ENCODE data around the gene RPS6KA3. TPM values are rescaled to one million over a fixed set of nuclear protein-coding genes. Genes with fewer than 3 reads are reported as not detected.

The RPS6KA3 gene
- total RNA-seq, 1 donor from 2014 or later = 21.8 TPM

GRCh38 chrX:20309806-20310205 lies 43.1 kb upstream of the RPS6KA3 start:
- no peaks in the 10 kb centered on the region for H3K27me3 Mint-ChIP-seq (ENCODE audit: unreplicated experiment)
- H3K27ac Mint-ChIP-seq (ENCODE audit: unreplicated experiment) = no peak overlapping the region

GRCh38 chrX:20306668-20307067 lies 40.0 kb upstream of the RPS6KA3 start:
- Mint-ChIP-seq H3K27me3 (ENCODE audit: unreplicated experiment) (no peaks in the 10 kb centered on the region), H3K4me1 (ENCODE audit: unreplicated experiment) (peaks cover 8% of the 10 kb centered on the region), H3K27ac (ENCODE audit: unreplicated experiment) (no peak overlapping the region), H3K9me3 (ENCODE audit: unreplicated experiment) (peaks cover 15% of the 10 kb centered on the region), H3K4me3 (ENCODE audit: unreplicated experiment) (no peak overlapping the region), H3K36me3 (ENCODE audit: unreplicated experiment) (no peaks in the 10 kb centered on the region)
- no peak for TF ChIP-seq CTCF (IDR thresholded peaks at IDR 0.05)
- no peak for DNase-seq (ENCODE audit: extremely low spot score, unreplicated experiment)

More at GRCh38 chrX:20309806-20310205, 43.1 kb upstream of the RPS6KA3 start:
- TF ChIP-seq CTCF (IDR thresholded peaks at IDR 0.05) = no peak
- Mint-ChIP-seq H3K36me3 (ENCODE audit: unreplicated experiment) (no peaks in the 10 kb centered on the region), H3K4me1 (ENCODE audit: unreplicated experiment) (peaks cover 8% of the 10 kb centered on the region), H3K4me3 (ENCODE audit: unreplicated experiment) (no peak overlapping the region), H3K9me3 (ENCODE audit: unreplicated experiment) (peaks cover 21% of the 10 kb centered on the region)
- no peak for DNase-seq (ENCODE audit: extremely low spot score, unreplicated experiment)

DNA sequence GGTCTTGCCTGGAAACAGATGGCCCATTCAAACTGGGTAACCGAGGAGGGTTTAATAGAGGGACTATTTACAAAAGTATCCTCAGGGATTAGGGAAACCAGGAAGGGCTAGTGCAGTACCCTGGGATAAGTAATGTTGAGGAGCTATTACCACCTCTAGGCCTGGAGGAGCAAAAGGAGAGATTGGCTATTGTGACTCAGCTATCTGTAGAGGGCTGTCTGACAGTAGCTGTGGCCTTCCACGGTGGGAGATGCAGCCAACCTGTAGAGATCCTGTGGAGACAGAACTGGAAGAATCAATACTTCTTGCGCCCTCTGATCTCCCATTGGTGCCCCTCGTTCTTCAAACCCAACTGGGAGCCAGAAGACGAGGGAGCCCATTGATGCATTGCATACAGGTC lies 34.1 kb upstream of the RPS6KA3 start:
- Mint-ChIP-seq H3K4me1 (ENCODE audit: unreplicated experiment) (no peaks in the 10 kb centered on the region), H3K27me3 (ENCODE audit: unreplicated experiment) (peaks cover 8% of the 10 kb centered on the region), H3K36me3 (ENCODE audit: unreplicated experiment) (no peaks in the 10 kb centered on the region), H3K9me3 (ENCODE audit: unreplicated experiment) (no peaks in the 10 kb centered on the region), H3K27ac (ENCODE audit: unreplicated experiment) (no peak overlapping the region), H3K4me3 (ENCODE audit: unreplicated experiment) (no peak overlapping the region)
- DNase-seq (ENCODE audit: extremely low spot score, unreplicated experiment) = no peak
- no peak for TF ChIP-seq CTCF (IDR thresholded peaks at IDR 0.05)

- TF ChIP-seq CTCF (IDR thresholded peaks at IDR 0.05) = no peak
Measured at GRCh38 chrX:20294957-20295356, 28.2 kb upstream of the RPS6KA3 start.

DNA sequence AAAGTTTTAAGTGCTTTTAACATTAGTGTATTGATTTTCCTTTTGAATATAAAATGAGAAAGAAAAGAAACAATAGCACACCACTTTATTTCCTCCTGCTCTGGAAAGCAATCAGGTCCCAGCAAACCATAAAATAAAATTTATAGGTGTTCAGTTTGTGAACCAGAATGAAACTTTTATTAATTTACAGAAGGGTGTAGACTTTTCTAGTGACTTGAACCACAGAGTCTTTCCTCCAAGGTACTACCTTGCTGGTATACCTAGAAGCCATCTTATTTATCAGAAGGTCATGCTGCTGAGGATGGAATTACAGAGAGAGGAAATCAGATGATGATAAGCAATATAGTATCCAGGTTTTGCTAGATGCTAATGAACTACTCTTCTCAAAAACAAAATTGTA lies 27.6 kb upstream of the RPS6KA3 start:
- Mint-ChIP-seq H3K27me3 (ENCODE audit: unreplicated experiment) (peaks cover 8% of the 10 kb centered on the region), H3K4me3 (ENCODE audit: unreplicated experiment) (no peak overlapping the region), H3K27ac (ENCODE audit: unreplicated experiment) (no peak overlapping the region), H3K4me1 (ENCODE audit: unreplicated experiment) (no peaks in the 10 kb centered on the region), H3K9me3 (ENCODE audit: unreplicated experiment) (peaks cover 10% of the 10 kb centered on the region), H3K36me3 (ENCODE audit: unreplicated experiment) (no peaks in the 10 kb centered on the region)
- no peak for TF ChIP-seq CTCF (IDR thresholded peaks at IDR 0.05)
- DNase-seq (ENCODE audit: extremely low spot score, unreplicated experiment) = no peak

More at GRCh38 chrX:20294957-20295356, 28.2 kb upstream of the RPS6KA3 start:
- H3K27ac Mint-ChIP-seq (ENCODE audit: unreplicated experiment) = no peak overlapping the region
- H3K36me3 Mint-ChIP-seq (ENCODE audit: unreplicated experiment) = no peaks in the 10 kb centered on the region
- peaks cover 6% of the 10 kb centered on the region for H3K9me3 Mint-ChIP-seq (ENCODE audit: unreplicated experiment)
- peaks cover 8% of the 10 kb centered on the region for H3K27me3 Mint-ChIP-seq (ENCODE audit: unreplicated experiment)
- H3K4me1 Mint-ChIP-seq (ENCODE audit: unreplicated experiment) = no peaks in the 10 kb centered on the region
- no peak for DNase-seq (ENCODE audit: extremely low spot score, unreplicated experiment)
- no peak overlapping the region for H3K4me3 Mint-ChIP-seq (ENCODE audit: unreplicated experiment)

Measured in osteocyte (in vitro differentiated cells).